DMS79 (cell line): ENCODE results near the gene PCNX2.

Source experiments
- DNase-seq: peaks from one replicate; lab custom pipeline; 2025; lab: John Stamatoyannopoulos, UW

PCNX2 gene

DNA sequence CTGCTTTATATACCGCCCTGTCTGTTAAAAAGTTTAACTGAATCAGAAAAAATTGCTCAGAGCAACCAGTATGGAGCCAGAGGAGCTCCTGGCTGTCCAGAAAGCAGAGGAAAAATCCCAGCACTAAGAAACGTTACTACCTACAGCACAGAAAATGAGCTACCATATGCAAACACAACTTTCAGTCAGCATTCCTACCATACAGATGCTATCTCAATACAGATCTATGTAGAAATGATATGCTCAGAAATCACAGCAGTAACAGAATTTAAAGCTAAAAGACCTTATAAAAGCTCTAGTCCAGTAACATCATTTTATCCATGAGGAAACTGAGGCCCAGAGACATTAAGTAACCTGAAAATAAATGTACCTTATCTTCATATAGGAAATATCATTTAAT is 38.7 kb downstream of the PCNX2 start:
- DNase-seq = no peak

DNA sequence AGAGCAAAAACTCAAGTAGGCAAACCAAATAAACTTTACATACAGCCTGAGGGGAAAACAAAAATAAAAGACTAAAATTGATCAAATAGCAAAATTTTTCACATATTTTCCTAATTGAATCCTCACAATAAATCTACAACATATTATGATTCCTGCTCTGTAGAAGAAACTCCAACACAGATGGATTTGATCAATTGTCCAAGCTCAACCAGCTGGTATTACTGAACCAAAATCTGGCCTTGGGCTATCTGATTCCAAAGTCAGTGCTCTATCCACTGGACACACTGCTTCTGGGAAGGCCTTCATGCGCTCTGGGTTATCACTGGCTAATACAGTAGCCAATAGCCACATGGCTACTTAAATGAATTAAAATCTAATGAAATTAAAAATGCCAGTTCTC is 39.3 kb downstream of the PCNX2 start:
- DNase-seq = no peak

DNA sequence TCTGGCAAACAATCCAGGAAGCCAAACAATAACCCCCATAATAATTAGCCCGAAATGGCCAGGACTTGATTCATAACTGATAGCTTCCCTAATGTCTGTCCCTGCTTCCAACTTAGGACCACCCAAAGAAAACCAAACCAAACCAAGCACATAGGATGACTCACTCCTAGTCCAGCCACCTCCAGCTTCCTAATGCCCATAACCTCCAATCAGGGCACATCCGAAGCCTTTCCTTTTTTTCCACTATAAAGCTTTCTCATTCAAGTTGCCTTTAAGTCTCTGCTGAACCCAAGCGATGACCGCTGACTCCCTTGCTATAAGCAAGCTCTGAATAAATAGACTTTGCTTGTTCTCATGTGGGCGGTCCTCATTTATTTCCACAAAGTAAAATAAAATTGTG is 40.4 kb downstream of the PCNX2 start:
- DNase-seq = no peak

- no peak for DNase-seq
These were observed 41.6 kb downstream of the PCNX2 start for GRCh38 chr1:233253832-233254331.

- no peak for DNase-seq
These were observed 42.2 kb downstream of the PCNX2 start for GRCh38 chr1:233253231-233253831.

GRCh38 chr1:233252441-233252840 is 43.1 kb downstream of the PCNX2 start:
- DNase-seq = no peak

GRCh38 chr1:233251201-233251720 is 44.3 kb downstream of the PCNX2 start:
- no peak for DNase-seq

GRCh38 chr1:233248014-233248413 is 47.5 kb downstream of the PCNX2 start:
- DNase-seq = no peak

DNA sequence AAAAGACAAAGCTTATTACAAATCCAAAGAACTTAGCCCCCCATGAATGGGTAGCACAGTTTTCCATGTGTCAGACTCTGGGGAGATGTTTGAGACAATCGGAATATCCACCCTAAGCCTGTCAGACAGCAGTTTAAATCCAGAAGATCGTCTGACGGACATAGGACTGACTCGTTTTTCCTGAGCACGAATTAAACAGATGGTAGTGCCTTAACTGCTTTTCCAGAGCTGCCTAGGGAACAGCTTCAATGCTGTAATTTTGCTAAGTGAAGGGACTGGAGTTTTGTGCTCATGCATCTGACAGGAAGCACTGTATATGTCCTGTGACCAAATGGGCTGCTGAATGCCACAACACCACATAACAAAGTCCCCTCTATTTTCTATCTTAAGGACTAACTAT is 48.6 kb downstream of the PCNX2 start:
- DNase-seq = no peak

DNA sequence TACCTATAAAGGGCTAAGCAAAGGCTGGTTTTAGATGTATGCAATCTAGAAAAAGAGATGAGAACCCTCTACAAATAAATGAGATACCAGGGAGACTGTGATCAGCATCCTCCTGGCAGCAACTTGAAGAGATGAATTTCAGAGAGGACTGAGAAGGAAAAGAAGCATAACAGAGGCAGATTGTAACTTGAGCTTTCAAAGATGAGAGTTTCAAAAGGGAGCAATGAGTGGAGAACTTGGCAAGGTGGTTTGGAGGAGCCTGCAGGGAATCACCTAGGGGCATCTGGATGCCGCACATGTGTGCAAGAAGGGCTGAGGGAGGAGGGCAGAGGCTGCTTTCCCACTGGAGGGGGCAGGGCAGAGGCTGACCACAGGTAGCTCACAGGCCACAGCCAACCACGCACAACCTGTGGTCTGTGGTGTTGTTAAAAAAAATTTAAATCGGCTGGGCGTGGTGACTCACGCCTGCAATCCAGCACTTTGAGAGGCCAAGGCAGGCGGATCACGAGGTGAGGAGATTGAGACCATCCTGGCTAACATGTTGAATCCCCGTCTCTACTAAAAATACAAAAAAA is 50.2 kb downstream of the PCNX2 start:
- DNase-seq = peak; percentile 60

DNA sequence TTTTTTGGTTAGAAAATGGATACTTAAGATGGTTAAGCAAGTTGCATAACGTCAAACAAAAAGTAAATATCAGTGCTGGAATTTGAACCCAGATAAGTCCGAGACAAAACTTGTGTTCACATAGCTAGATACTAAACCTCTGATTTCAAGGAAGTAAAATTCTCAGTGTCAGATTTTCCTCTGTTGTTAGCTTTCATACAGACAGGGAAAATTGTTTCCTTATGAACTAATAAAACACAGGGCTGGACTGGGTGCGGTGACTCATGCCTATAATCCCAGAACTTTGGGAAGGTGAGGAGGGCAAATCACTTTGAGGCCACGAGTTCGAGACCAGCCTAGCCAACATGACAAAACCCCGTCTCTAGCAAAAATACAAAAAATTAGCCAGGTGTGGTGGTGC is 51.3 kb downstream of the PCNX2 start:
- DNase-seq = no peak

DNA sequence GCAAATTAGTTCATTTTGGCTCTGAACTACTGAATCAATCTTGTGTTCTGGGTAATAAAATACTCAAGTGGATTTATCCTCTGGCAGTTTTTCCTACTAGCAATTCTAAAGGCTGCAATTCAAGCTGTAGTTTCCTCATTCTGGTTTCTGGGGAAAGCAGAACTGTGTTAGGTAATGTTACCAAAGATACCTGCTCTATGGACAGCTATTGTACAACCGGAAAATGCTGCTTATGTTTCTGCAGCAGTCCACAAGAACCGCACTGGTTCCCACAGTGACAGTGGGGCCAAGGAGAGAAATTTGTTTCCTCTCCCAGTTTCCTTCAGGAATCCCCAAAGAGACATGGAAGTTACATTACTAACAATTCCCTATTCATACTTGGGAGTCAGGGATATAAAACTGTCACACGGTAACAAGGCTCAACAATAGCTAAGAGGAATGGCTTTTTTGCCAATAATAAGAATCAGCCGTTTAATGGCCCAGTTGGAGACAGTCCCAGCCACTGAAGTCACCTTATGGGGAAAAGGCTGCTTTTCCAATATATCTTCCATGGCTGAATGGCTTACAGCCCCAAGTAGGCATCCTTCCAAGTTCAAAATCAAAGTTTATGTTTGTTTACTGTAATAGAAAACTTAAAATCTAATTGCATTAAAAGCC is 52.6 kb downstream of the PCNX2 start:
- peak; percentile 81 for DNase-seq

DNA sequence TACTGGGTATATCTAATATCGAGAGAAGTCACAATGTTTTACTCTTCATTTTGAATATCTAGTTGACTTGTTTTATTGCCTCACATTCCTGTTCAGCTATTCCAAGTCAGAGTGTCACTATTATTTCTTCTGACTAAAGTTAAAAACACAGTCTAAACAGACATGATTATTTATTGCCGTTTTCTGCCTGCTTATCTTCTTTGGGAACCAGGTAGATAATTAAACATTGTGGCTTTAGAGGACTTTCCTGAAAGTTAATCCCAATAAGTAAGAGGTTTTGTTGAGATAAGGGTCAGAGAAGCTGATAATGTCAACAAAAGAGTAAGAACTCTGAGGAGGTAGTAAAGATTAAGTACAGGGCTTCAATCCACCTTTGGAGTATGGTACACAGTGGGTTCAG is 53.8 kb downstream of the PCNX2 start:
- DNase-seq = peak; percentile 15

DNA sequence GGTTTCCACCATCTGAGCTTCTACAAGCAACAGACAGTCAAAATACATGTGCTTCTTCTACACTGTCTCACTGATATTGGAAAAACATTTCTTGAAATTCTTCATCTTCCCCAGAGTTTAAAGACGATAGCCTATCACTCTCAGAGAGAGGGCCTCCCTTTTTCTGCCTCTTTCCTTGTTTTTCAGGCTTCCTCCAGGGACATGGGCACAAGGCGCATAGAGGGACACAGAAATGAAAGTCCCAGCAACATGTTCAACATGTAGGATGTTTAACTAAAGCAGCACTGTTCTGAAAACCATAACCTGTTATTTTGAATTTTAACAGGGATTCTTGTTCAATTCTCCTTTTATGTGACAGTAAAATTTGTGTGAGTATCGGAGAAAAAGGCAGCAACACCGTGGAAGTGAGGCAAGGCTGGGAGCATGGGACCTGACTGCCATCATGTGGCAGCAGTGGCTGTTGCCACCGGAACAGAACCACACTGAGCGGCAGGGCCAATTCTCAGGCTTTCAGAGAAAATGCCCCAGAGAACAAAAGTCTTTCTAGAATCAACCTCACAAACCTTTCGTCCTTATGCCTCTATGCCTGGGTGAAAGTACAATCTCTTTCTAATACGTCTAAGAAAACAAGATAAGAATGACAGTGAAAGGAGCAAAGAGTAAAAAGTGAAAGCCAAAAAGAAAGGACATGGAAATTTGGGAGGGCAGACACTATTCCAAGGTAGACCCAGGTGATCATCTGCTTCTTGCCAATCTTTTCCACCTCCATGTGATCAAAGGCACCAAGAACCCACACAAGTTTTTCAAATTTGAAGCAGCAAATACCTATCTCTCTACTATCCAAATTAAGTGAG is 54.5 kb downstream of the PCNX2 start:
- DNase-seq = peak; percentile 58

- DNase-seq = no peak
These were observed 55.2 kb downstream of the PCNX2 start for GRCh38 chr1:233240371-233240770.

DNA sequence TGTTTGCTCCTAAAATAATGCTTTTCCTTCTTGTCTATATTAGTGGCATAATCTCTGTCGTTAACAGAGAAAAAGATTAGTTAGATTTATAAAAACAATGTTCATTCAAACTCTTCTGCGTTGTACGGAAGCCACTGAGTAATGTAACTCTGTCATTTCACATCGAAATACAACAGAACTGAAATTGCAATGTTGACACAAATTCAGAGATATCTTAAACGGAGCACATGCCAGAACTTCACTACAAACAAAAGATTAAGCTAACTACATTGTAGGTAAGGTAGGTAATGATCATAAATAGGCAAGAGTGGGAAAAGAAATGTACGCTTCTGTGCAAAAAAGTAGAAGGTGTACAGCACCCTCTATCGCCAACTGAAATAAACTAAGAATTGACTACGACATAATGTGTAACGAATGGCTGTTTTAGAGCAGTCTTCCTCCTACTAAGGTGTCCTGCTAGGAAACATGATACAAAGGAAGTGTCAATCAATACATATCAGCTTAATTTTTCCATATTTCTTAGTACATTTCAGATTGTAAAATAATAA is 56.6 kb downstream of the PCNX2 start:
- no peak for DNase-seq

DNA sequence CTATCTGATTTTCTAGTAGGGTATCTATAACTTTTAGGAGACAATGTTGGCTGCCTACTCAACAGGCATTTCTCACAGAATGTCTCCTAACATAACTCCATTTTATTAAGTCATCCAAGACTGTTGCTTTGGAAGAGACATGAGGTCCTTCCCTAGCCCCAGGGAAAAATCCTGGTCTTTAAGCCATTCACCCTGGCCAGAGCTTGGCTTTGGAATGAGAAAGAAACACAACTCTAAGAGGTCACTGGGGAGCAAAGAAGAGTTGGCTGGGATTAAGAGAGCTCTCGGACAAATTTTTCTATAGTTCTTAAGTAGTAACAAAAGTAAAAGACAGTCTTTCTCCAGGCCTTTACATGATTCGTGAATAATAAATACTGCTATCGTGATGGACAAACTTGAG is 57.9 kb downstream of the PCNX2 start:
- no peak for DNase-seq

- no peak for DNase-seq
These were observed 62.0 kb downstream of the PCNX2 start for GRCh38 chr1:233233508-233234040.

DNA sequence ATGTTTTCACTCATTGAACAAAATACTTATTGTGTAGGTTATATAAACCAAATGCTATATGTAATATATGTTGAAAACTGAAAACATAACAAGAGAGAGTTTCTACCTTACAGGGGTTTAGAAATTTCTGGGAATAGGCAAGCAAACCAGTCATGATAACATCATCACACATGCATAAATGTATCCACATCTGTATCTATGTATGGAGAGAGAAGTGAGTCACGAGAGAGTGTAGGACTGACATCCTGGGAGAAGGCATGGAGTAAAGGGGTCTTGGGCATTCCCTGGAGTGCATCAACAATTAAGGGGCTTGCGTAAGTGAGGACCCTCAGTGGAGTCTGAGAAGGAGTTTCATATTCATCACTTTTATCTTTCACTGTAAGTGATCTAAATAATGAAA is 65.5 kb downstream of the PCNX2 start:
- no peak for DNase-seq

GRCh38 chr1:233229288-233229687 is 66.2 kb downstream of the PCNX2 start:
- DNase-seq = no peak

- no peak for DNase-seq
These were observed 67.5 kb downstream of the PCNX2 start for GRCh38 chr1:233227930-233228465.

GRCh38 chr1:233224311-233224710 is 71.2 kb downstream of the PCNX2 start:
- no peak for DNase-seq
